PC-3 (cell line): ENCODE results near the gene HNRNPL. TPM values are rescaled to one million over a fixed set of nuclear protein-coding genes. Genes with fewer than 3 reads are reported as not detected.

ENCODE experiments used
- ATAC-seq: fragments of 200-7000 bp; cut with Tn5 transposase; 2 replicates; pipeline ENCODE4 v1.9.1; 2020; ENCODE audit warnings: mild to moderate bottlenecking, moderate library complexity
- BruUV-seq: library from RNA; stranded (reverse); fragments of 400-500 nt; replicated peaks from 2 replicates; lab custom pipeline; 2021; lab: Mats Ljungman, UMichigan
- CTCF ChIA-PET: fragments of 300-600 bp; sonication (Branson Sonifier 250); formaldehyde crosslinking; loops from one replicate; lab custom pipeline; 2022; ENCODE audit warnings: antibody characterized with exemption; lab: Charles Lee
- POLR2A ChIA-PET: fragments of 300-600 bp; sonication (Branson Sonifier 250); formaldehyde crosslinking; loops from one replicate; lab custom pipeline; 2022; ENCODE audit warnings: antibody characterized with exemption; ENCODE audit not compliant: unreplicated experiment; lab: Charles Lee
- DNase-seq: peaks from one replicate; pipeline ENCODE4 v3.0.0-alpha.2; 2015
- H2AFZ ChIP-seq: fragments of 300-600 bp; sonication (generic); 2 replicates; pipeline ENCODE4 v1.6.0; 2016; ENCODE audit warnings: antibody characterized with exemption, low read length
- H3F3A ChIP-seq: fragments of 300-600 bp; sonication (generic); one replicate; pipeline ENCODE4 v1.6.0; 2017; ENCODE audit warnings: antibody characterized with exemption, low read length, control low read depth, mild to moderate bottlenecking; ENCODE audit not compliant: unreplicated experiment
- H3K27ac ChIP-seq: fragments of 300-600 bp; sonication (generic); 2 replicates; pipeline ENCODE4 v1.5.1; 2016; ENCODE audit warnings: mild to moderate bottlenecking, low read length
- H3K27me3 ChIP-seq: fragments of 300-600 bp; sonication (generic); 2 replicates; pipeline ENCODE4 v1.6.1; 2016; ENCODE audit warnings: low read length, mixed read lengths
- H3K36me3 ChIP-seq: fragments of 300-600 bp; sonication (generic); 2 replicates; pipeline ENCODE4 v1.6.1; 2016; ENCODE audit warnings: low read depth, mixed run types, low read length, mixed read lengths
- H3K4me1 ChIP-seq: fragments of 300-600 bp; sonication (generic); 2 replicates; pipeline ENCODE4 v1.5.1; 2016; ENCODE audit warnings: low read length; ENCODE audit not compliant: insufficient read depth
- H3K4me2 ChIP-seq: fragments of 300-600 bp; sonication (generic); 2 replicates; pipeline ENCODE4 v1.6.0; 2016; ENCODE audit warnings: low read length
- H3K4me3 ChIP-seq: fragments of 300-600 bp; sonication (generic); 2 replicates; pipeline ENCODE4 v1.5.1; 2016; ENCODE audit warnings: mild to moderate bottlenecking, low read length, mixed read lengths
- H3K79me2 ChIP-seq: fragments of 300-600 bp; sonication (generic); 2 replicates; pipeline ENCODE4 v1.6.1; 2017; ENCODE audit warnings: low read length, mixed read lengths
- H3K9ac ChIP-seq: fragments of 300-600 bp; sonication (generic); 2 replicates; pipeline ENCODE4 v1.6.0; 2016; ENCODE audit warnings: mild to moderate bottlenecking, low read length
- H3K9me2 ChIP-seq: fragments of 300-600 bp; sonication (generic); replicated peaks from 2 replicates; pipeline ENCODE4 v1.6.1; 2016; ENCODE audit warnings: mixed run types, low read length, mixed read lengths
- H3K9me3 ChIP-seq: fragments of 300-600 bp; sonication (generic); 2 replicates; pipeline ENCODE4 v1.6.1; 2016; ENCODE audit warnings: low read length, mixed read lengths
- H4K20me1 ChIP-seq: fragments of 300-600 bp; sonication (generic); 2 replicates; pipeline ENCODE4 v1.6.1; 2016; ENCODE audit warnings: low read length, mixed read lengths
- EZH2 ChIP-seq: fragments of 300-600 bp; sonication (generic); IDR thresholded peaks from one replicate; pipeline ENCODE4 v1.6.1; 2017; ENCODE audit warnings: antibody characterized with exemption, mild to moderate bottlenecking, low read length; ENCODE audit not compliant: unreplicated experiment
- EZH2phosphoT487 ChIP-seq: fragments of 300-600 bp; sonication (generic); IDR thresholded peaks from 2 replicates; pipeline ENCODE4 v1.6.1; 2018; ENCODE audit warnings: mild to moderate bottlenecking, antibody characterized with exemption, low read length, borderline replicate concordance
- intact Hi-C: fragments of 100-400 bp; cut with micrococcal nuclease; formaldehyde crosslinking; loops from 2 replicates; pipeline ENCODE4 v1.9.0; 2023
- total RNA-seq: library from RNA; depleted of rRNA; stranded (reverse); fragments of >200 nt; gene quantifications from 2 replicates; pipeline ENCODE4 v1.2.3, GENCODE V29; 2014
- TF ChIP-seq, protein P1 (sequence below): fragments of 300-600 bp; sonication (generic); conservative IDR thresholded peaks from 2 replicates; pipeline ENCODE4 v1.5.1; 2017; ENCODE audit warnings: antibody characterized with exemption, low read depth, mild to moderate bottlenecking, low read length

HNRNPL gene
- total RNA-seq, 1 experiment from 2014 or later, result 315 TPM

DNA sequence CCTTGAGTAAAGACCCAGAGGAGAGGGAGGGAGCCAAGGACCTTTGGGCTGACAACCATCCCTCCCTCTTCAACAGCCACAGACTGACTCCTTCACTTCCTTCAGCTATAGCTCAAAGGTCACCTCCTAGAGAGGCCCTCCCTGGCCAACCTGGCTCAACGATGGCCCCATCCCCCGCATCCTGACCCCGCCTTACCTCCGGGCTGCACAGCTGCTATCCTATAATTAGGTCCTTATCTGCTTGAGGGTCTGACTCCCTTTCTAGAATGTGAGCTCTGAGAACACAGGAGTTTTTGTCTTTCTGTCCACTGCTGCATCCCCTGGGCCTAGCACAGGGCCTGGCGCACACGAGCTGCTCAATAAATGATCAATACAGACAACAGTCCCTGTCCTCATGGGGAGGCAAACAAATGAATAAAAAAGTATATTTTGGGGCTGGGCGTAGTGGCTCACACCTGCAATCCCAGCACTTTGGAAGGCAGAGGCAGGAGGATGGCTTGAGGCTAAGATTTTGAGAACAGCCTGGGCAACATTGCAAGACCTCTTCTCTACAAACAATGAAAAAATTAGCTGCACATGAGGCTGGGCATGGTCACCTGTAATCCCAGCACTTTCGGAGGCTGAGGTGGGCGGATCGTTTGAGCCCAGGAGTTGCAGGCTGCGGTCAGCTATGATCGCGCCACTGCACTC, 30.4 kb downstream of the HNRNPL start:
- no peaks in the 10 kb centered on the region for H3K36me3 ChIP-seq
- H3K4me3 ChIP-seq, result no peak overlapping the region
- BruUV-seq, result no TSS peak
- intact Hi-C loops, result no loop called here
- no peaks in the 10 kb centered on the region for H3F3A ChIP-seq
- no peaks in the 10 kb centered on the region; the same call in 1 of the 2 replicates for H3K4me1 ChIP-seq
- no peak for DNase-seq
- H3K27ac ChIP-seq, result no peak overlapping the region
- H3K27me3 ChIP-seq, result no peaks in the 10 kb centered on the region
- no peak overlapping the region for H3K9ac ChIP-seq
- no peaks in the 10 kb centered on the region for H3K9me3 ChIP-seq
- no peak for TF ChIP-seq EZH2phosphoT487
- TF ChIP-seq EZH2, result no peak
- TF ChIP-seq, protein P1, sequence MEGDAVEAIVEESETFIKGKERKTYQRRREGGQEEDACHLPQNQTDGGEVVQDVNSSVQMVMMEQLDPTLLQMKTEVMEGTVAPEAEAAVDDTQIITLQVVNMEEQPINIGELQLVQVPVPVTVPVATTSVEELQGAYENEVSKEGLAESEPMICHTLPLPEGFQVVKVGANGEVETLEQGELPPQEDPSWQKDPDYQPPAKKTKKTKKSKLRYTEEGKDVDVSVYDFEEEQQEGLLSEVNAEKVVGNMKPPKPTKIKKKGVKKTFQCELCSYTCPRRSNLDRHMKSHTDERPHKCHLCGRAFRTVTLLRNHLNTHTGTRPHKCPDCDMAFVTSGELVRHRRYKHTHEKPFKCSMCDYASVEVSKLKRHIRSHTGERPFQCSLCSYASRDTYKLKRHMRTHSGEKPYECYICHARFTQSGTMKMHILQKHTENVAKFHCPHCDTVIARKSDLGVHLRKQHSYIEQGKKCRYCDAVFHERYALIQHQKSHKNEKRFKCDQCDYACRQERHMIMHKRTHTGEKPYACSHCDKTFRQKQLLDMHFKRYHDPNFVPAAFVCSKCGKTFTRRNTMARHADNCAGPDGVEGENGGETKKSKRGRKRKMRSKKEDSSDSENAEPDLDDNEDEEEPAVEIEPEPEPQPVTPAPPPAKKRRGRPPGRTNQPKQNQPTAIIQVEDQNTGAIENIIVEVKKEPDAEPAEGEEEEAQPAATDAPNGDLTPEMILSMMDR, result no peak
- H3K9me2 ChIP-seq, result no peaks in the 10 kb centered on the region
- POLR2A ChIA-PET, result no interaction called here
- H3K4me2 ChIP-seq, result no peak overlapping the region
- CTCF ChIA-PET, result no interaction called here
- H2AFZ ChIP-seq, result no peak overlapping the region
- no peak for ATAC-seq
- H3K79me2 ChIP-seq, result no peaks in the 10 kb centered on the region
- H4K20me1 ChIP-seq, result no peaks in the 10 kb centered on the region

GRCh38 chr19:38817081-38817480, 32.7 kb downstream of the HNRNPL start:
- no peaks in the 10 kb centered on the region for H3K27me3 ChIP-seq
- no peak for DNase-seq
- H3K4me1 ChIP-seq, result no peaks in the 10 kb centered on the region; the same call in 1 of the 2 replicates
- H3K36me3 ChIP-seq, result no peaks in the 10 kb centered on the region
- no peak overlapping the region for H3K9ac ChIP-seq
- H3K4me2 ChIP-seq, result no peak overlapping the region
- H3F3A ChIP-seq, result no peaks in the 10 kb centered on the region
- intact Hi-C loops, result no loop called here
- ChIA-PET POLR2A (no interaction called here), CTCF (no interaction called here)
- H4K20me1 ChIP-seq, result no peaks in the 10 kb centered on the region
- no peaks in the 10 kb centered on the region for H3K79me2 ChIP-seq
- no peak overlapping the region for H3K4me3 ChIP-seq
- no peaks in the 10 kb centered on the region for H3K9me2 ChIP-seq
- TF ChIP-seq EZH2, result no peak
- TF ChIP-seq, protein P1, result no peak
- no peak for TF ChIP-seq EZH2phosphoT487
- no peaks in the 10 kb centered on the region for H3K9me3 ChIP-seq
- ATAC-seq, result no peak
- BruUV-seq, result no TSS peak
- H3K27ac ChIP-seq, result no peak overlapping the region
- no peak overlapping the region for H2AFZ ChIP-seq

DNA sequence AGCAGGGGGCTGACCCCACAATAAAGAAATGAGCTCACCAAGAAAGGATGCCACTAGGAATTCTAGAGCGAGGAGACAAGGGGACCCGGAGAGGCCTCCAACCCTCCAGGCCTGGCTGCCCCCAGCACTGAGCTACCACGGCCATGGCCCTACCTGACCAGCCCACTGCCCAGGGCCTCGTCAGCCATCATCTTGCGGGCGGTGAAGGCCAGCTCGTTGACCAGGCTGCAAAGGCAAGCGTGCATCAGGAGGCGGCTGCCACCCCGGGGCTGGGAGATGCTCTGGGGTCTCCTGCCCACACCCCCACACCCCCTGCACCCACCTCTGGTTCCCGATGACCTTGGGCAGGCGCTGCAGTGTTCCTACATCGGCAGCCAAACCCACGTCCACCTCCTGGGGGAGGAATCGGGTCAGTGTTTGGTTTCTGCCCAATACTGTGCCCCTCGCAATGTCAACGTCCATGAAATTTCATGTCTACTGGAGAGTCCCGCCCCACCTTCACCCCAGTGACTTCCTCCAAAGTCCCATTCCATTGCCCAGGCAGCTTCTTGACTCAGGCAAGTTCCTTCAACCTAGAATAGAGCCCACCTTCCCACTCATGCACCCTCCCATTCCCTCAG, 33.5 kb downstream of the HNRNPL start:
- ChIA-PET CTCF (no interaction called here), POLR2A (no interaction called here)
- Histone ChIP-seq H2AFZ (no peak overlapping the region), H3K9me3 (no peaks in the 10 kb centered on the region), H3K27me3 (no peaks in the 10 kb centered on the region), H4K20me1 (no peaks in the 10 kb centered on the region), H3K36me3 (no peaks in the 10 kb centered on the region), H3K4me1 (no peaks in the 10 kb centered on the region; the same call in 1 of the 2 replicates), H3F3A (no peaks in the 10 kb centered on the region), H3K4me2 (no peak overlapping the region), H3K79me2 (no peaks in the 10 kb centered on the region), H3K9ac (no peak overlapping the region), H3K27ac (no peak overlapping the region), H3K9me2 (no peaks in the 10 kb centered on the region), H3K4me3 (no peak overlapping the region)
- ATAC-seq, result no peak
- intact Hi-C loops, result no loop called here
- BruUV-seq, result no TSS peak
- TF ChIP-seq, protein P1, result no peak
- TF ChIP-seq EZH2 (no peak), EZH2phosphoT487 (no peak)
- DNase-seq, result no peak
